Mucosa of descending colon (tissue), 3 donors: ENCODE results near the gene PXDN. TPM values are rescaled to one million over a fixed set of nuclear protein-coding genes. Genes with fewer than 3 reads are reported as not detected.
A peak's percentile ranks its signal among the peaks of the same experiment; 100 is the strongest.

ENCODE experiments used
- ATAC-seq: fragments of 200-7000 bp; cut with Tn5 transposase; one replicate; pipeline ENCODE4 v1.9.1; 2020; ENCODE audit warnings: mild to moderate bottlenecking, moderate library complexity
- DNase-seq, 3 donors: peaks; one replicate each; pipeline ENCODE4 v3.0.0-alpha.2; 2020
- H3K36me3 ChIP-seq: fragments of 200-600 bp; one replicate; pipeline ENCODE4 v1.8.0; 2021; ENCODE audit warnings: low read depth, mild to moderate bottlenecking
- H3K4me1 ChIP-seq: fragments of 200-600 bp; one replicate; pipeline ENCODE4 v1.8.0; 2021; ENCODE audit warnings: low read depth, mild to moderate bottlenecking
- H3K4me3 ChIP-seq: fragments of 200-600 bp; one replicate; pipeline ENCODE4 v1.8.0; 2021; ENCODE audit warnings: mild to moderate bottlenecking
- H3K9me3 ChIP-seq: fragments of 200-600 bp; one replicate; pipeline ENCODE4 v1.8.0; 2021; ENCODE audit warnings: mild to moderate bottlenecking
- intact Hi-C, 2 donors: fragments of 100-400 bp; cut with DNase I in 1 of 2; cut with micrococcal nuclease in 1 of 2; formaldehyde crosslinking; loops; one replicate each; pipeline versions ENCODE4 v1.11.0 to v1.11.1; 2022; cut with DNase I, micrococcal nuclease
- total RNA-seq, 3 donors: library from RNA; stranded (reverse); fragmentation: NEBNext Ultra II Directional in 2 of 3; extraction: Animal tissue kit (Norgen Biotek cat#: 25700) in 2 of 3; gene quantifications; one replicate each; pipeline versions ENCODE4 v1.2.1 to v1.2.4, GENCODE V29; 2021 to 2023
- TF ChIP-seq, protein P1 (sequence below): fragments of 200-600 bp; IDR thresholded peaks from one replicate; pipeline ENCODE4 v1.8.0; 2022; ENCODE audit warnings: antibody characterized with exemption, mild to moderate bottlenecking
- donor health status: DM: no; HTN: no; CAD: no; lungs with moderate emphysema.
- donor health status: DM: no; HTN: no; CAD: no.
- donor health status: DM: no; HTN: yes; CAD: no.

The PXDN gene
- total RNA-seq, 3 donors from 2014 or later = 9.3 to 52.4 (median 11.9) TPM

DNA sequence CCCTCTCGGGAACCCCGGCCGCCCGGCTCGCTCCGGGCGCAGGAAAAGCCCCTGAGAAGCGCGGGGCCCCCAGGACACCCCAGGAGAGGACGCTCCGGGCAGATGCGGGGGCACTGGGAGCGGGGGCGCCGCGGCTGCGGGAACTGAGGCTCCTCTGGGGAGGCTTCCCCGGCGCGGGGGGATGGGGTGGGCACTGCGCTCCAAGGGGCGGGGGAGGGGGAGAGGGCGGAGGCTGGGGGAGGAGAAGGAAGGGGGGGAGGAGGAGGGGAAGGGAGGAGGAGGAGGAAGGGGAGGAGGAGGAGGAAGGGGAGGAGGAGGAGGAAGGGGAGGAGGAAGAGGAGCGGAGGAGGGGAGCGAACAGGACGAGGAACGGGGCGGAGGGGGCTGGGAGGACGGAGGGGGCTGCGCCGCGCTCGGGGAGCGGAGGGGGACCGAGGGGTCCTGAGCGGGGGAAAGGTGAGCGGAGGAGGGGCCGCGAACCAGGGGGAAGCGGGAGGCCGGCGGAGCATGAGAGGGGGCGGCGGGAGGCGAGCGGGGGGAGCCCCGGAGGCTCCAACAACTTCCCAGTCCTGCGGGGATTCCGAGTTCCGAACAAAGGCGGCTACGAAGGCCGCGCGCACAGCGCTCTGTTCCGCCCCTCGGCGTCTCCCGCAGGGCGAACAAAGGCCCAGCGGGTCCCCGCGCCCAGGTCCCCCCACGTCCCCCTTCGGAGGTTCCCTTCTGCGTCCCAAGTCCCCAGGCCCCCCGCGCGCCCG is 742 bp downstream of the PXDN start:
- H3K36me3 ChIP-seq = no peaks in the 10 kb centered on the region
- TF ChIP-seq, protein P1, sequence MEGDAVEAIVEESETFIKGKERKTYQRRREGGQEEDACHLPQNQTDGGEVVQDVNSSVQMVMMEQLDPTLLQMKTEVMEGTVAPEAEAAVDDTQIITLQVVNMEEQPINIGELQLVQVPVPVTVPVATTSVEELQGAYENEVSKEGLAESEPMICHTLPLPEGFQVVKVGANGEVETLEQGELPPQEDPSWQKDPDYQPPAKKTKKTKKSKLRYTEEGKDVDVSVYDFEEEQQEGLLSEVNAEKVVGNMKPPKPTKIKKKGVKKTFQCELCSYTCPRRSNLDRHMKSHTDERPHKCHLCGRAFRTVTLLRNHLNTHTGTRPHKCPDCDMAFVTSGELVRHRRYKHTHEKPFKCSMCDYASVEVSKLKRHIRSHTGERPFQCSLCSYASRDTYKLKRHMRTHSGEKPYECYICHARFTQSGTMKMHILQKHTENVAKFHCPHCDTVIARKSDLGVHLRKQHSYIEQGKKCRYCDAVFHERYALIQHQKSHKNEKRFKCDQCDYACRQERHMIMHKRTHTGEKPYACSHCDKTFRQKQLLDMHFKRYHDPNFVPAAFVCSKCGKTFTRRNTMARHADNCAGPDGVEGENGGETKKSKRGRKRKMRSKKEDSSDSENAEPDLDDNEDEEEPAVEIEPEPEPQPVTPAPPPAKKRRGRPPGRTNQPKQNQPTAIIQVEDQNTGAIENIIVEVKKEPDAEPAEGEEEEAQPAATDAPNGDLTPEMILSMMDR = no peak
- peaks cover 5% of the 10 kb centered on the region for H3K4me1 ChIP-seq
- DNase-seq (peak in 1 of 3 donors; percentile 5), ATAC-seq (peak; percentile 26)
- peak overlapping the region; percentile 9 for H3K4me3 ChIP-seq
- intact Hi-C loops = loop anchor here in 1 of 2 donors (10.0 kb wide), 2 partner anchors 69 to 149 kb away; no protein-coding TSS in a partner anchor
- no peaks in the 10 kb centered on the region for H3K9me3 ChIP-seq

DNA sequence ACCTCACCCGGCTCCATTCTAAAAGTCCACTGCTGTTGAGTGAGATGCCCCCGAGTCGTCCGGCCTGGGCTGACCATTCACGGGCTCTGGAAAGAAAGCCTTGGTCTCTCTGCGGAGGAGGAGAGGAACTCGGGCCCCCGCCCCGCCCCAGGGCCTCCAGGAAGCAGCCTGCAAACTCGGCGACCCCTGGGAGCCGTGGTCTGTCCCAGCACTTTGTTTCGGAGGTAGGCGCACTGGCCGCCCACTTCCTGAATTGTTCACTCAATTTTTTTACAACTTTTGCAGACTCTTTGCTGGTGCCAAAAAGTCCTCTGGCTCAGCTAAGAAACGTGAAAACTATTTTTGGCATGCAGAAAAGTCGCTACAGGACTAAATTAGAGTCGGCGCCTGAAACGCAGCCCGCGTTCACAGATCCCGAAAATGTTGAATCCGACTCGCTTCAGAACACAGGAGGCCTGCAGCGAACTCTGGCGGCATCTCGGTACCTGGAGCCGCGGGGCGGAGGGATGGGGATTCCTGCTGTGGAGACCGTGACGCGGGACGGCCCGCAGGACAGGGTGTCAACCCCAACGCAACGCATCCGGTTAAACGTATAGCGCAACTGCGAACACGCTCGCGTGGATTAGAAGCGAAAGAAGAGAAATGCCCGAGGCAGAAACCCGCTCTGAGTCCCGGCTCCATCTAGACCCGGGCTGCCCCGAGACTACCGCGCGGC is 1.5 kb downstream of the PXDN start:
- Histone ChIP-seq H3K36me3 (no peaks in the 10 kb centered on the region), H3K9me3 (no peaks in the 10 kb centered on the region), H3K4me1 (peaks cover 5% of the 10 kb centered on the region), H3K4me3 (no peak overlapping the region)
- intact Hi-C loops = loop anchor here in 1 of 2 donors (10.0 kb wide), 2 partner anchors 68 to 148 kb away; no protein-coding TSS in a partner anchor
- peak; percentile 52 for ATAC-seq
- peak in 2 of 3 donors; percentile 69 to 77 for DNase-seq
- TF ChIP-seq, protein P1 = no peak

DNA sequence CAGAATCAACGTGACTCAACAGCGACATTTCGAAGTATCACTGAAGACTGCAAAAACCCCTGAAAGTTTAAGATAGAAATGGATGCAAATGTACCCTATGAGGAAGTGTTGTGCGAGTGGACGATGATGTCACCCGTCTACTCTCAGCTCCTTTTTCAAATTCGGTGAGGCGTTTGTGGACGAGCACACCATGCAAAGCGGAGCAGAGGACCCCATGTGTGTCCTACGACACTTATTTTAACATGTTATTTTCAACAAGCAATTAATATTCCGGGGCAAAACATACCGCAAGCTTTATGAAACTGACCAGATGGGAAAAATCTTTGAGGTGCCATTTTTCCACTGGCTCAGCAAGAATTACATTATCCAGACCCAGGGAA is 2.0 kb downstream of the PXDN start:
- H3K9me3 ChIP-seq = no peaks in the 10 kb centered on the region
- H3K36me3 ChIP-seq = no peaks in the 10 kb centered on the region
- DNase-seq (peak in 1 of 3 donors; percentile 1), ATAC-seq (no peak)
- TF ChIP-seq, protein P1 = no peak
- intact Hi-C loops = loop anchor here in 1 of 2 donors (10.0 kb wide), 2 partner anchors 67 to 147 kb away; no protein-coding TSS in a partner anchor
- H3K4me1 ChIP-seq = peaks cover 5% of the 10 kb centered on the region
- no peak overlapping the region for H3K4me3 ChIP-seq

DNA sequence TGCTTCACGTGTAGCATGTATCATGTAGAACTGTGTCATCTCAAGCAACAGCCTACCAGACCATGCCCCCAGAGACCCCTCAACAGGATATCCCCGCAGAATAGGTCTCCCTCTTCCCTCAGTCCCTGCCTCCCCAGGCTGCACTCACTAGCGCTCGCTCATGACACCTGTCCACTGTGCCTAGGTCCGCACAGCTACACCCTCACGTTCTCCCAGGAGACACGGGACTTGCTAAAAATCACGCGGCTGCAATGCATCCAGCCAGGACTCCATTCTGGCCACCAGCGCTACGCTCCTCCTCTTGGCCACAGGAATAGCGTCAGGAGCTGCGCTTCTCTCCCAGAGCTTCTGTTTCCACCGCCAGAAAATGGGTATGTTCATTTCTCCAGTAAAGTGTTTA is 2.5 kb downstream of the PXDN start:
- TF ChIP-seq, protein P1 = no peak
- DNase-seq (peak in 1 of 3 donors; percentile 0), ATAC-seq (no peak)
- Histone ChIP-seq H3K36me3 (no peaks in the 10 kb centered on the region), H3K4me3 (no peak overlapping the region), H3K9me3 (no peaks in the 10 kb centered on the region), H3K4me1 (peaks cover 5% of the 10 kb centered on the region)
- intact Hi-C loops = loop anchor here in 1 of 2 donors (10.0 kb wide), 2 partner anchors 67 to 147 kb away; no protein-coding TSS in a partner anchor

DNA sequence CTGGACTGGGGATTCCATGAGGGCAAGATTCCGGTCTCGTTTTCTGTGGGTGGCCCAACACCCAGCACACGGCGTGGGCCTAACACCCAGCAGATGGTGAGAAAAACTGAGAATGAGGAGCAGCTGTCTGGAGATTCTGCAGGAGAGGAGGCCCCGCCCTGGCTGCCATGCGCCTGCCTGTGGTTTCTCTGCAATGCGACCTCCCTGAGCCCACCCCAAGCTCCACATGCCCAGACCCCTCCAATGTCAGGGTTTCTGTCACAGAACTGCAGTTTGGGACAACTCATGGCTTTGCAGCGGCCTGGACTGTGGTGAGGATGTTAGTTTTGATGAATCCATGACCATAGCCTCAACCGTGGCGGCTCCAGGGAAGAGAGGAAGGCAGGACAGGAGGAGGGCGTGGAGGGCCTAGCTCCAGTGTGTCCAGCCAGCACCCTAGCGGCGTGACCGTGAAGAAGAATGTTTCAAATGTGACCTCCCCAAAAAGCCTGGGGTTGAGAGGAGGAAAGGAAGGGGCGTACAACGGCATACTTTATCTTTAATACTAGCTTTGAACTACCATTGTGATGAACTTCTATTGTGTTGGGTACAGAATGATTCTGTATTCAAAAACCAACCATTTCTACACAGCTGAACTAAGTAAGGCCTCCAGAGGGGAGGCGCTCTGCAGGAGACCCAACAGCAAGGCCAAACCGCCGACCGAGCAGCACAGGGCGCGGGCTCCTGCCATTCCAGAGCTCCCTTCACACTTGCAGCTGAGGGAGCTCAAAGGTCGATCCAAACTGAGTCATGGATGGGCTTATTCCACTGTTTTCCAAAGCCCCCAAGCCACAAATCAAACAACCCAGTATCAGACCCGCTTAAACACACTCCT is 3.4 kb downstream of the PXDN start:
- DNase-seq (peak in 1 of 3 donors; percentile 0), ATAC-seq (no peak)
- no peaks in the 10 kb centered on the region for H3K9me3 ChIP-seq
- H3K36me3 ChIP-seq = no peaks in the 10 kb centered on the region
- H3K4me1 ChIP-seq = peaks cover 5% of the 10 kb centered on the region
- H3K4me3 ChIP-seq = no peak overlapping the region
- TF ChIP-seq, protein P1 = no peak
- intact Hi-C loops = loop anchor here in 1 of 2 donors (10.0 kb wide), 2 partner anchors 66 to 146 kb away; no protein-coding TSS in a partner anchor
